K562 (cell line): ENCODE results near the gene RPS27. TPM values are rescaled to one million over a fixed set of nuclear protein-coding genes. Genes with fewer than 3 reads are reported as not detected.

Experiments used
- ARID4B ChIP-seq: sonication (generic); formaldehyde crosslinking; IDR thresholded peaks from 2 replicates; pipeline ENCODE4 v1.8.0; 2022; ENCODE audit warnings: mild to moderate bottlenecking, missing genetic modification reagents
- CREBBP ChIP-seq: IDR thresholded peaks from one replicate; pipeline ENCODE4 v1.6.1; 2012; ENCODE audit warnings: low read depth, mild to moderate bottlenecking, control low read depth, inconsistent platforms, low read length
- CSDE1 ChIP-seq, 2 experiments: fragments of 450-650 bp; IDR thresholded peaks; 2 replicates each; pipeline ENCODE4 v1.6.1; 2016; ENCODE audit warnings: mild to moderate bottlenecking in 1 of 2
- DMBX1 ChIP-seq: fragments of 250-450 bp; sonication (Bioruptor Pico); IDR thresholded peaks from 2 replicates; pipeline ENCODE4 v1.8.0; 2022; ENCODE audit warnings: inconsistent platforms, mild to moderate bottlenecking, moderate library complexity, borderline replicate concordance
- HDAC6 ChIP-seq: IDR thresholded peaks from 2 replicates; pipeline ENCODE4 v1.6.1; 2012; ENCODE audit warnings: low read depth, mild to moderate bottlenecking, control low read depth, inconsistent platforms, low read length, moderate library complexity
- NFYB ChIP-seq: IDR thresholded peaks from 2 replicates; pipeline ENCODE4 v1.6.1; 2011; ENCODE audit warnings: mild to moderate bottlenecking, moderate library complexity; ENCODE audit not compliant: insufficient read length; ENCODE audit errors: extremely low read depth
- RBBP5 ChIP-seq: fragments of 200-600 bp; sonication (generic); IDR thresholded peaks from 2 replicates; pipeline ENCODE4 v1.6.1; 2012; ENCODE audit warnings: borderline replicate concordance, mild to moderate bottlenecking, low read length, control low read depth, inconsistent platforms; ENCODE audit not compliant: insufficient read depth, poor library complexity, severe bottlenecking
- RBM22 ChIP-seq: fragments of 200-400 bp; formaldehyde crosslinking; IDR thresholded peaks from 2 replicates; pipeline ENCODE4 v1.6.1; 2018; ENCODE audit warnings: low read length, low read depth; ENCODE audit not compliant: poor library complexity, severe bottlenecking
- SETDB1 ChIP-seq: IDR thresholded peaks from one replicate; pipeline ENCODE4 v1.6.1; 2012; ENCODE audit warnings: low read length, control low read depth, inconsistent platforms
- SMAD4 ChIP-seq: fragments of 250-450 bp; sonication (Bioruptor Pico); conservative IDR thresholded peaks from 2 replicates; pipeline ENCODE4 v1.8.0; 2021; ENCODE audit warnings: inconsistent platforms, mild to moderate bottlenecking, moderate library complexity
- TBP ChIP-seq: optimal IDR thresholded peaks from 2 replicates; pipeline ENCODE3; 2011; ENCODE audit warnings: low read depth, low read length, improper control_type of control experiment
- ZBED1 ChIP-seq: IDR thresholded peaks from 2 replicates; pipeline ENCODE4 v1.6.1; 2014
- ZEB2 ChIP-seq: fragments of 450-650 bp; IDR thresholded peaks from 2 replicates; pipeline ENCODE4 v1.6.1; 2016
- ZNF280B ChIP-seq: fragments of 250-450 bp; sonication (Bioruptor Pico); IDR thresholded peaks from 2 replicates; pipeline ENCODE4 v1.5.1; 2021; ENCODE audit warnings: mild to moderate bottlenecking
- ZNF316 ChIP-seq: fragments of 450-650 bp; IDR thresholded peaks from 2 replicates; pipeline ENCODE4 v1.6.1; 2016
- ZNF384 ChIP-seq: IDR thresholded peaks from 2 replicates; pipeline ENCODE4 v1.6.1; 2012; ENCODE audit warnings: low read depth, low read length, improper control_type of control experiment
- ZNF511 ChIP-seq: sonication (generic); formaldehyde crosslinking; IDR thresholded peaks from 2 replicates; pipeline ENCODE4 v1.8.0; 2022; ENCODE audit warnings: mild to moderate bottlenecking, missing genetic modification reagents
- polyA plus RNA-seq, 8 experiments: library from polyadenylated mRNA; depleted of rRNA in 4 of 8; stranded (reverse) in 5 of 8; unstranded in 3 of 8; fragments of >200 nt; fragmentation: Nextera tagmentation in 2 of 8; fragmentation: Illumina TruSeq in 1 of 8; extraction: Ambion mirVana in 2 of 8; extraction: Trizol in 1 of 8; gene quantifications; 2 replicates each; pipeline versions ENCODE4 v1.2.1 to v1.2.3, GENCODE V29; 2011 to 2014; ENCODE audit warnings: inconsistent platforms in 1 of 8, missing spikeins in 1 of 8
- total RNA-seq, 7 experiments: library from RNA; depleted of rRNA in 6 of 7; stranded (reverse); fragments of >200 nt in 6 of 7; fragmentation: Illumina TruSeq in 2 of 7; extraction: Trizol in 2 of 7; gene quantifications; 2 replicates each; pipeline versions ENCODE4 v1.2.1 to v1.2.3, GENCODE V29; 2011 to 2021; ENCODE audit warnings: low replicate concordance in 1 of 7
- TF ChIP-seq, protein P1 (sequence below), 2 experiments: fragments of 450-650 bp in 1 of 2; sonication (generic) in 1 of 2; formaldehyde crosslinking; conservative IDR thresholded peaks; 2 replicates each; pipeline versions ENCODE4 v1.4.0 to v1.8.1; 2020 to 2022; ENCODE audit warnings: mild to moderate bottlenecking in 1 of 2, missing genetic modification reagents in 1 of 2
- TF ChIP-seq, protein P2 (sequence below): sonication (generic); formaldehyde crosslinking; IDR thresholded peaks from 2 replicates; pipeline ENCODE4 v1.8.1; 2023; ENCODE audit warnings: mild to moderate bottlenecking, missing genetic modification reagents
- TF ChIP-seq, protein P3 (sequence below): sonication (generic); formaldehyde crosslinking; IDR thresholded peaks from 2 replicates; pipeline ENCODE4 v1.8.0; 2022; ENCODE audit warnings: mild to moderate bottlenecking, missing genetic modification reagents

The RPS27 gene
- total and polyA plus RNA-seq, 9 of the 15 experiments (the other 6 are each of a cell fraction or from before 2014, with no cell fraction given), result 2,091 to 9,377 (median 6,706) TPM

DNA sequence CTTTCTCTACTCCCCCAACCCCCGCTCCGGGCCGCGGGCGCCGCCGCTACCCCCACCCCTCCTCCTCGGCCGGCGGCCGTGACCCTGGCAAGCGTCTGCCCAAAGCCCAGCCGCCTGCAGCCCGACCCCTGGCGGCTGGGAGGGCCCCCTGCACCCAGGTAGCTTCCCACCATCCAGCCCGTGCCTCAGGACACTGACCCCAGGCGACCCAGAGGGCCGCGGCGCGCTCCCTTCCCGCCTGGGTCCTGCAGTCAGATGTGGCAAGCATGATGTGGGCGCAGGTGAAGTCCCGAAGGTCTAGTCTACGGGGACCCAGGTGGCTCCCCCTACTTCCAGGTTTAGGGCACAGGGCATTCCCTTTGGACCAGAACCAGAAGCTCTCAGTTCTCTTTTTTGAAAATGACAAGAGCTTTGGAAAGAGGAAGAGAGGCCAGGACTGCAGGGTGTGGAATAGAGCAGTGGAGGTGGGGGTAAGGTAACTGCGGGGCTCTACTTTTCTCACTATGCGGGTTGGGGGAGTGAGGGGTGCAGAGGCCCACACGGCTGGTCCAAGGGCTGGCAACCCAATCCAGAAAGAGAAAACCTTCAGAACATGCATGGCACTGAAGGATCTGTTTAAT lies 43.8 kb upstream of the RPS27 start, which contains the start of gene DENND4B (continued):
- TF ChIP-seq SMAD4 (CRISPR knock-in tag) (peak; percentile 82), ZNF316 (peak; percentile 42), CREBBP (no peak), ZNF511 (CRISPR knock-in tag) (no peak), TBP (no peak), RBM22 (peak; percentile 34), NFYB (no peak), ZNF384 (no peak), ZEB2 (no peak), ZNF280B (no peak), ZBED1 (no peak), ARID4B (no peak), RBBP5 (peak; percentile 30), CSDE1 (IDR thresholded peaks at IDR 0.05) (no peak), SETDB1 (no peak), DMBX1 (no peak), HDAC6 (no peak)
- TF ChIP-seq, protein P1, sequence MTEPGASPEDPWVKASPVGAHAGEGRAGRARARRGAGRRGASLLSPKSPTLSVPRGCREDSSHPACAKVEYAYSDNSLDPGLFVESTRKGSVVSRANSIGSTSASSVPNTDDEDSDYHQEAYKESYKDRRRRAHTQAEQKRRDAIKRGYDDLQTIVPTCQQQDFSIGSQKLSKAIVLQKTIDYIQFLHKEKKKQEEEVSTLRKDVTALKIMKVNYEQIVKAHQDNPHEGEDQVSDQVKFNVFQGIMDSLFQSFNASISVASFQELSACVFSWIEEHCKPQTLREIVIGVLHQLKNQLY (CRISPR knock-in tag; conservative IDR thresholded peaks at IDR 0.05), result no peak
- TF ChIP-seq, protein P2, sequence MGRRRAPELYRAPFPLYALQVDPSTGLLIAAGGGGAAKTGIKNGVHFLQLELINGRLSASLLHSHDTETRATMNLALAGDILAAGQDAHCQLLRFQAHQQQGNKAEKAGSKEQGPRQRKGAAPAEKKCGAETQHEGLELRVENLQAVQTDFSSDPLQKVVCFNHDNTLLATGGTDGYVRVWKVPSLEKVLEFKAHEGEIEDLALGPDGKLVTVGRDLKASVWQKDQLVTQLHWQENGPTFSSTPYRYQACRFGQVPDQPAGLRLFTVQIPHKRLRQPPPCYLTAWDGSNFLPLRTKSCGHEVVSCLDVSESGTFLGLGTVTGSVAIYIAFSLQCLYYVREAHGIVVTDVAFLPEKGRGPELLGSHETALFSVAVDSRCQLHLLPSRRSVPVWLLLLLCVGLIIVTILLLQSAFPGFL (CRISPR knock-in tag), result no peak
- TF ChIP-seq, protein P3, sequence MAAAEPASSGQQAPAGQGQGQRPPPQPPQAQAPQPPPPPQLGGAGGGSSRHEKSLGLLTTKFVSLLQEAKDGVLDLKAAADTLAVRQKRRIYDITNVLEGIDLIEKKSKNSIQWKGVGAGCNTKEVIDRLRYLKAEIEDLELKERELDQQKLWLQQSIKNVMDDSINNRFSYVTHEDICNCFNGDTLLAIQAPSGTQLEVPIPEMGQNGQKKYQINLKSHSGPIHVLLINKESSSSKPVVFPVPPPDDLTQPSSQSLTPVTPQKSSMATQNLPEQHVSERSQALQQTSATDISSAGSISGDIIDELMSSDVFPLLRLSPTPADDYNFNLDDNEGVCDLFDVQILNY (CRISPR knock-in tag), result no peak
